Body of pancreas (tissue), 4 donors: Measurements from ENCODE around the gene FBN3.

ENCODE experiments used
- CTCF ChIP-seq, 7 experiments: fragments of 450-650 bp in 4 of 7; fragments of 200-600 bp in 3 of 7; sonication (generic) in 3 of 7; IDR thresholded peaks; one replicate each; pipeline ENCODE4 v1.5.1; 2016 to 2019; ENCODE audit warnings: antibody characterized with exemption in 7 of 7
- POLR2A ChIP-seq, 3 donors: fragments of 450-650 bp; IDR thresholded peaks; one replicate each; pipeline ENCODE4 v1.6.1; 2016; ENCODE audit warnings: antibody characterized with exemption in 3 of 3, mild to moderate bottlenecking in 2 of 3

GRCh38 chr19:8184274-8184673, 34.9 kb upstream of the FBN3 start:
- TF ChIP-seq CTCF (IDR thresholded peaks at IDR 0.05) (no peak), POLR2A (IDR thresholded peaks at IDR 0.05) (no peak)
